Esophagus squamous epithelium (tissue), 5 donors: Measurements from ENCODE around the gene NHERF1. TPM values are rescaled to one million over a fixed set of nuclear protein-coding genes. Genes with fewer than 3 reads are reported as not detected.

Source experiments
- DNase-seq: peaks from one replicate; lab custom pipeline; 2025; lab: John Stamatoyannopoulos, UW
- H3K27ac ChIP-seq, 4 donors: fragments of 200-600 bp; sonication (generic); one replicate each; pipeline ENCODE4 v1.5.1; 2016 to 2019; ENCODE audit warnings: mild to moderate bottlenecking in 1 of 4
- H3K27me3 ChIP-seq, 4 donors: fragments of 200-600 bp; sonication (generic); 1 replicate in 3 of 4; 2 replicates in 1 of 4; pipeline versions ENCODE4 v1.5.1 to v1.6.0; 2017 to 2021; ENCODE audit warnings: antibody characterized with exemption in 1 of 4
- H3K36me3 ChIP-seq, 3 donors: fragments of 200-600 bp; sonication (generic); one replicate each; pipeline ENCODE4 v1.5.1; 2016 to 2019
- H3K4me1 ChIP-seq, 3 donors: fragments of 200-600 bp; sonication (generic); one replicate each; pipeline ENCODE4 v1.5.1; 2017 to 2019
- H3K4me3 ChIP-seq, 4 donors: fragments of 200-600 bp; sonication (generic); 1 replicate in 3 of 4; 2 replicates in 1 of 4; pipeline ENCODE4 v1.5.1; 2016 to 2019; ENCODE audit warnings: mild to moderate bottlenecking in 2 of 4, moderate library complexity in 1 of 4
- H3K9me3 ChIP-seq, 3 donors: fragments of 200-600 bp; sonication (generic); one replicate each; pipeline ENCODE4 v1.5.1; 2016 to 2019
- POLR2A ChIP-seq, 4 donors: fragments of 450-650 bp; IDR thresholded peaks; one replicate each; pipeline ENCODE4 v1.6.1; 2017; ENCODE audit warnings: antibody characterized with exemption in 4 of 4, mild to moderate bottlenecking in 4 of 4, moderate library complexity in 3 of 4
- WGBS, 2 donors: methylation state at CpG; one replicate each; pipeline ENCODE4 v1.1.5; 2018; 5-methylcytosine and 5-hydroxymethylcytosine counted together
- intact Hi-C: fragments of 100-400 bp; cut with DNase I; formaldehyde crosslinking; loops from one replicate; pipeline ENCODE4 v1.15.0; 2022
- total RNA-seq, 4 donors: library from RNA; depleted of rRNA; stranded (reverse); fragments of >200 nt; gene quantifications; one replicate each; pipeline ENCODE4 v1.1.0, GENCODE V29; 2016
- TF ChIP-seq, protein P1 (sequence below), 6 experiments: fragments of 450-650 bp in 4 of 6; fragments of 200-600 bp in 2 of 6; sonication (generic) in 2 of 6; IDR thresholded peaks; one replicate each; pipeline ENCODE4 v1.5.1; 2016 to 2019; ENCODE audit warnings: antibody characterized with exemption in 6 of 6, mild to moderate bottlenecking in 4 of 6, moderate library complexity in 4 of 6
- donor health status: DM: yes; HTN: yes; CAD: no.

The NHERF1 gene
- total RNA-seq, 4 donors from 2014 or later: 214 to 483 (median 313) TPM

DNA sequence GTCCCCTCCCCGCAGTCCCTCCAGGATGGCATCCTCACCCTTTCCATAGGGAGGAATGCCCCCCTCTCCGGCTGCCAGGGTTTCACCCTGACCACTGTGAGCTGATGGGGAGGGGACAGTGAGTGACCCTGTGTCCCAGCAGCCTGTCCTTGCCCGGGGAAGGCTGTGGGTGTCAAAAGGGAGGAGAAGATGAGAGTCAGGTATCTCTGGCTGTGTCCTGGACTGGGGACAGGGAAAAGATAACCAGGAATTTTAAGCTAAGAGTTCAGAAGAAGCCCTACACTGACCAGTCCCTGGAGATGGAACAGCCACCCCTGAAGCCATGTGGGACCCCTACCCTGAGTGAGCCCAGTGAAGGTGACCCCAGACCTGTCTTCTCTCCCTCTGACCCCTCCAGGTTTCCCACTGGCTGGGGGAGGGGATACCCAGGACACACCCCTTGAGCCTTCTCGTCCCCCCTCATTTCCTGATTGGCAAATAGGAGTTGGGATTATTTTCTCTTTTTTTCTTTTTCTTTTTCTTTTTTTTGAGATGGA lies 16.4 kb downstream of the NHERF1 start:
- no peak overlapping the region for H3K4me3 ChIP-seq
- 75 to 76% methylated on average over 1 to 2 of the region's 4 CpGs for WGBS, 2 donors
- peaks cover 32 to 96% (median 51%) of the 10 kb centered on the region in 3 donors for H3K4me1 ChIP-seq
- no peaks in the 10 kb centered on the region for H3K9me3 ChIP-seq
- intact Hi-C loops: no loop called here
- DNase-seq: no peak
- H3K27me3 ChIP-seq: no peaks in the 10 kb centered on the region
- H3K27ac ChIP-seq: peak overlapping the region in 2 of 4 donors; percentile 91 to 96
- no peak for TF ChIP-seq POLR2A (IDR thresholded peaks at IDR 0.05)
- TF ChIP-seq, protein P1, sequence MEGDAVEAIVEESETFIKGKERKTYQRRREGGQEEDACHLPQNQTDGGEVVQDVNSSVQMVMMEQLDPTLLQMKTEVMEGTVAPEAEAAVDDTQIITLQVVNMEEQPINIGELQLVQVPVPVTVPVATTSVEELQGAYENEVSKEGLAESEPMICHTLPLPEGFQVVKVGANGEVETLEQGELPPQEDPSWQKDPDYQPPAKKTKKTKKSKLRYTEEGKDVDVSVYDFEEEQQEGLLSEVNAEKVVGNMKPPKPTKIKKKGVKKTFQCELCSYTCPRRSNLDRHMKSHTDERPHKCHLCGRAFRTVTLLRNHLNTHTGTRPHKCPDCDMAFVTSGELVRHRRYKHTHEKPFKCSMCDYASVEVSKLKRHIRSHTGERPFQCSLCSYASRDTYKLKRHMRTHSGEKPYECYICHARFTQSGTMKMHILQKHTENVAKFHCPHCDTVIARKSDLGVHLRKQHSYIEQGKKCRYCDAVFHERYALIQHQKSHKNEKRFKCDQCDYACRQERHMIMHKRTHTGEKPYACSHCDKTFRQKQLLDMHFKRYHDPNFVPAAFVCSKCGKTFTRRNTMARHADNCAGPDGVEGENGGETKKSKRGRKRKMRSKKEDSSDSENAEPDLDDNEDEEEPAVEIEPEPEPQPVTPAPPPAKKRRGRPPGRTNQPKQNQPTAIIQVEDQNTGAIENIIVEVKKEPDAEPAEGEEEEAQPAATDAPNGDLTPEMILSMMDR (IDR thresholded peaks at IDR 0.05): no peak
- peaks cover 5 to 83% (median 16%) of the 10 kb centered on the region in 3 donors for H3K36me3 ChIP-seq

DNA sequence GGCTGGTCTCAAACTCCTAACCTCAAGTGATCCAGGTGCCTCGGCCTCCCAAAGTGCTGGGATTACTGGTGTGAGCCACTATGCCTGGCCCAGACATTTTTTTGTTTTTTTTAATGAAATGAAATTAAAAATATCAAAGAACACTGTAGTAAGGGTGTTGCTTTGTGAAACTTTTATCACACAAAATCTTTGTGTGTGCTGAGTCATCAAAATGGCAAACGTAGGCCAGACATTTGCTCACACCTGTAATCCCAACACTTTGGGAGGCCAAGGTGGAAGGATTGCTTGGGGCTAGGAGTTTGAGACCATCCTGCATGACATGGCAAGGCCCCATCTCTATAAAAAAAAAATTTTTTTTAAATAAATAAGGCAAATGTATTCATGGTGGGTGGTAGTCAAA lies 18.0 kb downstream of the NHERF1 start:
- Histone ChIP-seq H3K4me1 (peaks cover 17 to 93% (median 38%) of the 10 kb centered on the region in 3 donors), H3K9me3 (no peaks in the 10 kb centered on the region), H3K27ac (peak overlapping the region in 3 of 4 donors; percentile 67 to 81 (median 68)), H3K27me3 (no peaks in the 10 kb centered on the region), H3K4me3 (no peak overlapping the region), H3K36me3 (peaks cover 11 to 98% (median 23%) of the 10 kb centered on the region in 3 donors)
- 52 to 53% methylated on average over 2 of the region's 2 CpGs for WGBS, 2 donors
- DNase-seq: no peak
- intact Hi-C loops: no loop called here
- TF ChIP-seq, protein P1 (IDR thresholded peaks at IDR 0.05): no peak
- TF ChIP-seq POLR2A (IDR thresholded peaks at IDR 0.05): no peak

DNA sequence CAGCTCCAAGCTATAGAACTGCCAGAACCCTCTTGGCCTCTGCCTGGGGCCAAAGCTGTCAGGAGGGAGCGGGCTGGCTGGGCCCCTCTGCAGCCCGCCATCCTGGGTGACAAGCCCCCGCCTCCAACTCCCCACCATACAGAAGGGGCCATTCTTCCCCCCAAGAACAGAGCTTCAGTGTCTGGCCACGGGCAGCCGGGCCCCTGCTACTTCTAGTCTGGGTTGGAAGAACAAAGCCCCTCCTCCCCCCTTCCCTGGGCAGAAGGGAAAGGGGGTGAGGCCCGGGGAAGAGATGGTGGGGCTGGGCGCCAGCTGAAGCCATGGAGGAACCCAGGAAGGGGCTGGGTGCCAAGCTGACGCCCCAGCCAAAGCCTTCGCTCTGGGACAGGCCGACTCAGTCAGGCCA lies 18.7 kb downstream of the NHERF1 start:
- Histone ChIP-seq H3K4me3 (no peak overlapping the region), H3K36me3 (peaks cover 18 to 100% (median 29%) of the 10 kb centered on the region in 3 donors), H3K27me3 (no peaks in the 10 kb centered on the region), H3K27ac (peak overlapping the region; percentile 67 to 81 (median 68)), H3K9me3 (no peaks in the 10 kb centered on the region), H3K4me1 (peaks cover 14 to 86% (median 31%) of the 10 kb centered on the region in 3 donors)
- intact Hi-C loops: no loop called here
- 54% methylated on average over 3 of the region's 10 CpGs; no CpG with 5 or more reads in 1 of the 2 donors for WGBS, 2 donors
- no peak for DNase-seq
- TF ChIP-seq, protein P1 (IDR thresholded peaks at IDR 0.05): no peak
- no peak for TF ChIP-seq POLR2A (IDR thresholded peaks at IDR 0.05)

DNA sequence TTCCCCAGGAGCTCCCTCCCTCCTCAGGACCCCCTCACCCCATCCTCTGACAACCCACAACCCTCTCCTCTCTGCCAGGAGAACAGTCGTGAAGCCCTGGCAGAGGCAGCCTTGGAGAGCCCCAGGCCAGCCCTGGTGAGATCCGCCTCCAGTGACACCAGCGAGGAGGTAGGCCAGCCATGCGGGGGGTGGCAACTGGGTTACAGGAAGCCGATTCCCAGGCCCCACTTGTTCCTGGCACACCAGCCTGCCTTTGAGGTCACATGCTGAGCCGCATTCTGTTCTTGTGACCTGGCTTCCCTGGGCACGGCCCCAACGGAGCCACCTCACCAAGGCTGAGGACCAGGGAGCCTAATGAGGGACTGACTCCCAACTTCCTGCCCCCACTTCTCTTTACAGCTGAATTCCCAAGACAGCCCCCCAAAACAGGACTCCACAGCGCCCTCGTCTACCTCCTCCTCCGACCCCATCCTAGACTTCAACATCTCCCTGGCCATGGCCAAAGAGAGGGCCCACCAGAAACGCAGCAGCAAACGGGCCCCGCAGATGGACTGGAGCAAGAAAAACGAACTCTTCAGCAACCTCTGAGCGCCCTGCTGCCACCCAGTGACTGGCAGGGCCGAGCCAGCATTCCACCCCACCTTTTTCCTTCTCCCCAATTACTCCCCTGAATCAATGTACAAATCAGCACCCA lies 19.8 kb downstream of the NHERF1 start:
- DNase-seq: no peak
- 54 to 73% methylated on average over 6 to 16 of the region's 17 CpGs for WGBS, 2 donors
- no peaks in the 10 kb centered on the region for H3K27me3 ChIP-seq
- peaks cover 26 to 100% (median 40%) of the 10 kb centered on the region in 3 donors for H3K36me3 ChIP-seq
- peak overlapping the region; percentile 67 to 81 (median 68) for H3K27ac ChIP-seq
- TF ChIP-seq, protein P1 (IDR thresholded peaks at IDR 0.05): no peak
- TF ChIP-seq POLR2A (IDR thresholded peaks at IDR 0.05): no peak
- peaks cover 14 to 76% (median 26%) of the 10 kb centered on the region in 3 donors for H3K4me1 ChIP-seq
- no peak overlapping the region for H3K4me3 ChIP-seq
- H3K9me3 ChIP-seq: no peaks in the 10 kb centered on the region
- intact Hi-C loops: no loop called here

DNA sequence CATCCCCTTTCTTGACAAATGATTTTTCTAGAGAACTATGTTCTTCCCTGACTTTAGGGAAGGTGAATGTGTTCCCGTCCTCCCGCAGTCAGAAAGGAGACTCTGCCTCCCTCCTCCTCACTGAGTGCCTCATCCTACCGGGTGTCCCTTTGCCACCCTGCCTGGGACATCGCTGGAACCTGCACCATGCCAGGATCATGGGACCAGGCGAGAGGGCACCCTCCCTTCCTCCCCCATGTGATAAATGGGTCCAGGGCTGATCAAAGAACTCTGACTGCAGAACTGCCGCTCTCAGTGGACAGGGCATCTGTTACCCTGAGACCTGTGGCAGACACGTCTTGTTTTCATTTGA lies 20.3 kb downstream of the NHERF1 start:
- Histone ChIP-seq H3K27ac (peak overlapping the region; percentile 67 to 81 (median 68)), H3K4me3 (no peak overlapping the region), H3K9me3 (no peaks in the 10 kb centered on the region), H3K27me3 (no peaks in the 10 kb centered on the region), H3K4me1 (peaks cover 14 to 76% (median 26%) of the 10 kb centered on the region in 3 donors), H3K36me3 (peaks cover 26 to 100% (median 44%) of the 10 kb centered on the region in 3 donors)
- intact Hi-C loops: no loop called here
- 79 to 100% methylated on average over 1 to 7 of the region's 7 CpGs for WGBS, 2 donors
- no peak for TF ChIP-seq POLR2A (IDR thresholded peaks at IDR 0.05)
- TF ChIP-seq, protein P1 (IDR thresholded peaks at IDR 0.05): no peak
- DNase-seq: no peak
